Transverse colon (tissue), 4 donors: ENCODE data around the gene UBN1. TPM values are rescaled to one million over a fixed set of nuclear protein-coding genes. Genes with fewer than 3 reads are reported as not detected.

ENCODE experiments used
- DNase-seq: peaks from one replicate; pipeline ENCODE4 v3.0.0-alpha.2; 2019
- H3K27ac ChIP-seq, 4 donors: fragments of 200-600 bp; sonication (generic); 2 replicates each; pipeline ENCODE4 v1.5.1; 2016 to 2018; ENCODE audit warnings: inconsistent platforms in 4 of 4
- H3K27me3 ChIP-seq: fragments of 200-600 bp; sonication (generic); 2 replicates; pipeline ENCODE4 v1.5.1; 2017; ENCODE audit warnings: inconsistent platforms
- H3K36me3 ChIP-seq, 4 donors: fragments of 200-600 bp; sonication (generic); 2 replicates each; pipeline ENCODE4 v1.5.1; 2017 to 2019; ENCODE audit warnings: inconsistent platforms in 4 of 4
- H3K4me1 ChIP-seq, 4 donors: fragments of 200-600 bp; sonication (generic); 2 replicates each; pipeline ENCODE4 v1.5.1; 2017 to 2020; ENCODE audit warnings: inconsistent platforms in 4 of 4
- H3K4me3 ChIP-seq, 4 donors: fragments of 200-600 bp; sonication (generic); 1 replicate in 1 of 4; 2 replicates in 3 of 4; pipeline versions ENCODE4 v1.5.1 to v1.6.1; 2017 to 2019; ENCODE audit warnings: inconsistent platforms in 4 of 4
- H3K9me3 ChIP-seq, 2 donors: fragments of 200-600 bp; sonication (generic); 2 replicates each; pipeline ENCODE4 v1.5.1; 2017 to 2019; ENCODE audit warnings: inconsistent platforms in 2 of 2
- CTCF ChIP-seq, 5 experiments: fragments of 200-600 bp in 3 of 5; fragments of 450-650 bp in 2 of 5; sonication (generic) in 3 of 5; IDR thresholded peaks; 1 replicate in 2 of 5; 2 replicates in 3 of 5; pipeline ENCODE4 v1.5.1; 2016 to 2017; ENCODE audit warnings: antibody characterized with exemption in 5 of 5, inconsistent platforms in 3 of 5, mild to moderate bottlenecking in 2 of 5, moderate library complexity in 1 of 5
- EP300 ChIP-seq: sonication (generic); formaldehyde crosslinking; IDR thresholded peaks from one replicate; pipeline ENCODE4 v1.6.1; 2017; ENCODE audit warnings: antibody characterized with exemption, low read depth
- POLR2A ChIP-seq: fragments of 450-650 bp; IDR thresholded peaks from one replicate; pipeline ENCODE4 v1.6.1; 2016; ENCODE audit warnings: antibody characterized with exemption, mild to moderate bottlenecking, moderate library complexity
- POLR2AphosphoS5 ChIP-seq, 3 donors: sonication (generic); formaldehyde crosslinking; IDR thresholded peaks; one replicate each; pipeline ENCODE4 v1.6.1; 2016; ENCODE audit warnings: antibody characterized with exemption in 3 of 3
- WGBS, 2 donors: methylation state at CpG; one replicate each; pipeline ENCODE4 v1.1.5; 2018; ENCODE audit warnings: low coverage in 1 of 2; 5-methylcytosine and 5-hydroxymethylcytosine counted together
- in situ Hi-C, 4 donors: fragments of 200-750 bp; cut with MboI; loops; one replicate each; pipeline versions ENCODE4 v1.15.0 to v1.15.1; 2017; ENCODE audit warnings: low sequenced_read_pairs in 3 of 4, low pct_ligation_motif_present in 1 of 4, low pct_unique_long_range_greater_than_20kb in 1 of 4
- intact Hi-C: fragments of 100-400 bp; cut with DNase I; formaldehyde crosslinking; loops from one replicate; pipeline ENCODE4 v1.15.1; 2023; ENCODE audit warnings: low total_unique reads
- total RNA-seq, 4 donors: library from RNA; depleted of rRNA; stranded (reverse); fragments of >200 nt; gene quantifications; one replicate each; pipeline ENCODE4 v1.1.0, GENCODE V29; 2016

UBN1 gene
- total RNA-seq, 4 donors from 2014 or later = 33.6 to 60.2 (median 53.0) TPM

DNA sequence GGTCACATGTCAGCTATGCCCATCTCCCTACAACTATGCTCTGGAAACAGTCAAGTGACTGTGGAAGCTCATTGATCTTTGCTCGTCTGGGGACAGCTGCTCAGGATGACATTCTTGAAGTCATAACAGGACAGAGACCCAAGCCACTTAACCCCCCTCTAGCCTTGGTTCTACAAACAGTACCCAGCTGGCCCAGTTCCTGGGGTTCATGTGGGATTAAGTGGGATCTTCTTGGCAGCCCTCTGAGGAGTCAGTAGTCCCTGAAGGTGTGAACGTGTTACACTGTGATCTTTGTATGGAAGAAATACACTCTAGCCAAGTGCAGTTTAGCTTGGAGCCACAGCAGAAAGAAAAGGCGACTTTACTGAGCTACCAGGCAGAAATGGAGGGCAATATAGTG, 25.8 kb downstream of the UBN1 start:
- H3K4me1 ChIP-seq = no peaks in the 10 kb centered on the region
- DNase-seq = no peak
- no peaks in the 10 kb centered on the region for H3K27me3 ChIP-seq
- TF ChIP-seq EP300 = no peak
- TF ChIP-seq POLR2AphosphoS5 (IDR thresholded peaks at IDR 0.05) = no peak
- no peak for TF ChIP-seq POLR2A
- no peak for TF ChIP-seq CTCF (IDR thresholded peaks at IDR 0.05)
- intact Hi-C loops = no loop called here
- no peak overlapping the region for H3K4me3 ChIP-seq
- WGBS, 2 donors = 80 to 88% methylated on average over 2 to 3 of the region's 3 CpGs
- in situ Hi-C loops = no loop called here
- peaks cover 0 to 71% (median 32%) of the 10 kb centered on the region in 4 donors for H3K36me3 ChIP-seq
- no peak overlapping the region for H3K27ac ChIP-seq
- H3K9me3 ChIP-seq = no peaks in the 10 kb centered on the region

DNA sequence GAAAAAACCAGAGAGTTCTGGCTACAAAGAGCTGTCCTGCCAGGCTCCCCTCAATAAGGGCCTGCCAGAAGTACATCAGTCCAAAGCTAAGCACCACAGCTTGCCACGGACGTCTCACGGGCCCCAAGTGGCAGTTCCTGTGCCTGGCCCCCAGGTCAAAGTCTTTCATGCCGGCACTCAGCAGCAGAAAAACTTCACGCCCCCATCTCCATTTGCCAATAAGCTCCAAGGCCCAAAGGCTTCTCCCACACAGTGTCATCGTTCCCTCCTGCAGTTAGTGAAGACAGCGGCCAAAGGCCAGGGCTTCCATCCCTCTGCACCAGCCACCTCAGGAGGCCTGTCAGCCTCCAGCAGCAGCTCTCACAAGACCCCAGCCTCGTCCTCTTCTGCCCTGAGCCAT, 27.4 kb downstream of the UBN1 start:
- TF ChIP-seq POLR2AphosphoS5 (IDR thresholded peaks at IDR 0.05) = no peak
- TF ChIP-seq POLR2A = no peak
- TF ChIP-seq EP300 = no peak
- no peak for TF ChIP-seq CTCF (IDR thresholded peaks at IDR 0.05)
- H3K4me3 ChIP-seq = no peak overlapping the region
- in situ Hi-C loops = no loop called here
- H3K27me3 ChIP-seq = no peaks in the 10 kb centered on the region
- 80 to 86% methylated on average over 1 to 8 of the region's 8 CpGs for WGBS, 2 donors
- H3K9me3 ChIP-seq = no peaks in the 10 kb centered on the region
- intact Hi-C loops = no loop called here
- no peak overlapping the region for H3K27ac ChIP-seq
- no peaks in the 10 kb centered on the region for H3K4me1 ChIP-seq
- no peak for DNase-seq
- H3K36me3 ChIP-seq = peaks cover 0 to 75% (median 40%) of the 10 kb centered on the region in 4 donors

DNA sequence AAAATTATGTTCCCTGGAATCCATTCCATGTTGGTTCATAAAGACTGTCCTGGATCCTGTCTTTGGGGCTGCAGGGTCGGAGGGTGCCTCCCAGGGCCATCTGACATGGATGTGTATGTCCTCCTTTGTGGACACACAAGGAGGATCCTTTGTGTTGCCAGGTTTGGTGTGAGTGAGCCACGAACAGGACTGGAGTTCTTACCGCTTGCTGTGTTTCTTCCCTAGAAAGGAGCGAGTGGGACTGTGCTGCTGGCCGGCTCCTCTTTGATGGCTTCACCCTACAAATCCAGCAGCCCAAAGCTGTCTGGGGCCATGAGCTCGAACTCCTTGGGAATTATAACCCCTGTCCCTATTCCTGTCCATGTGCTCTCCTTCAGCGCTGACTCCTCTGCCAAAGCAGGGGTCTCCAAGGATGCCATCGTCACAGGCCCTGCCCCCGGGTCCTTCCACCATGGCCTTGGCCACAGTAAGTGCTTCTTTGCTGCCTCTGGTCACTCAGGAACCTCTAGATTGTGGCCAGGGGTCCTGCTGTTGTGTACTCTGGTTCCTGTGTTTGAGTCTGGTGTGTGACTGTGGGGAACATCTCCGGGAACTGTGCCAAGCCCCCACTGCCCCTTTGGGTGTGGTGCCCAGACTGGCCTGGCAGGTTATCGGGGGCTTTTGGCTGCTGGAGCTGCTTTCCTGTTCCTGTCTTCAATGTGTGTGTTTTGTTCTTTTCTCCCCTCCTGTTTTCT, 29.5 kb downstream of the UBN1 start:
- no peak for DNase-seq
- TF ChIP-seq CTCF (IDR thresholded peaks at IDR 0.05) = no peak
- TF ChIP-seq POLR2A = no peak
- TF ChIP-seq POLR2AphosphoS5 (IDR thresholded peaks at IDR 0.05) = no peak
- no peak for TF ChIP-seq EP300
- Histone ChIP-seq H3K4me1 (no peaks in the 10 kb centered on the region), H3K9me3 (no peaks in the 10 kb centered on the region), H3K27me3 (no peaks in the 10 kb centered on the region), H3K4me3 (no peak overlapping the region), H3K36me3 (peaks cover 0 to 85% (median 46%) of the 10 kb centered on the region in 4 donors), H3K27ac (no peak overlapping the region)
- in situ Hi-C loops = no loop called here
- intact Hi-C loops = no loop called here
- 90% methylated on average over 11 of the region's 11 CpGs; no CpG with 5 or more reads in 1 of the 2 donors for WGBS, 2 donors

- Histone ChIP-seq H3K36me3 (peaks cover 0 to 83% (median 45%) of the 10 kb centered on the region in 4 donors), H3K9me3 (no peaks in the 10 kb centered on the region), H3K4me3 (no peak overlapping the region), H3K27me3 (no peaks in the 10 kb centered on the region), H3K27ac (no peak overlapping the region), H3K4me1 (no peaks in the 10 kb centered on the region)
- in situ Hi-C loops (no loop called here), intact Hi-C loops (no loop called here)
- no peak for DNase-seq
- no peak for TF ChIP-seq CTCF (IDR thresholded peaks at IDR 0.05)
- no peak for TF ChIP-seq POLR2AphosphoS5 (IDR thresholded peaks at IDR 0.05)
- TF ChIP-seq EP300 = no peak
- no peak for TF ChIP-seq POLR2A
- 94% methylated on average over 14 of the region's 14 CpGs; no CpG with 5 or more reads in 1 of the 2 donors for WGBS, 2 donors
Observed at GRCh38 chr16:4877380-4877685, 30.1 kb downstream of the UBN1 start.
